ENCODE measurements around the gene OR8H3. TPM values are rescaled to one million over a fixed set of nuclear protein-coding genes. Genes with fewer than 3 reads are reported as not detected.

Gene OR8H3
- total RNA-seq, 1 experiment from 2014 or later: not detected

GRCh38 chr11:56151376-56151775 lies 29.2 kb downstream of the OR8H3 start:
- Histone ChIP-seq H3K23ac (ENCODE audit: insufficient read length, low read depth, low read length) (no peak overlapping the region), H3T11ph (ENCODE audit: low read length) (no peak overlapping the region), H4K20me1 (ENCODE audit: control insufficient read depth, insufficient read depth, insufficient read length) (no peaks in the 10 kb centered on the region), H4K91ac (ENCODE audit: insufficient read length, low read depth, low read length) (no peak overlapping the region), H3K4me1 (ENCODE audit: insufficient read depth, low read length) (no peaks in the 10 kb centered on the region), H3K23me2 (ENCODE audit: insufficient read length, low read depth, low read length, poor library complexity, severe bottlenecking) (no peaks in the 10 kb centered on the region), H4K8ac (replicated peaks; ENCODE audit: insufficient read length, low read depth, low read length) (no peak overlapping the region), H4K5ac (ENCODE audit: insufficient read length, low read depth, low read length) (no peak overlapping the region), H2AK5ac (ENCODE audit: insufficient read length, low read length) (no peak overlapping the region), H3K4ac (ENCODE audit: low read depth, low read length) (no peak overlapping the region), H3K14ac (ENCODE audit: insufficient read depth, low read length) (no peak overlapping the region), H3K27me3 (ENCODE audit: insufficient read depth, low read length) (no peaks in the 10 kb centered on the region), H3K27ac (ENCODE audit: insufficient read length, low read depth, low read length) (no peak overlapping the region), H2BK20ac (ENCODE audit: low read depth, low read length, poor library complexity, severe bottlenecking) (no peak overlapping the region), H3K18ac (ENCODE audit: insufficient read length, low read depth, low read length) (no peak overlapping the region), H2BK15ac (ENCODE audit: low read depth, low read length) (no peak overlapping the region), H3K79me1 (ENCODE audit: insufficient read depth, low read depth, low read length, poor library complexity, severe bottlenecking) (no peaks in the 10 kb centered on the region), H2BK12ac (ENCODE audit: insufficient read length, low read depth, low read length) (no peak overlapping the region), H2BK5ac (ENCODE audit: insufficient read length, low read length) (no peak overlapping the region), H3K9me3 (ENCODE audit: control insufficient read depth, low read depth, low read length) (peaks cover 5% of the 10 kb centered on the region), H3K9ac (ENCODE audit: extremely low read depth, insufficient read length, low read length) (no peak overlapping the region), H2BK120ac (ENCODE audit: low read depth, low read length, poor library complexity, severe bottlenecking) (no peak overlapping the region), H3K56ac (ENCODE audit: insufficient read length, low read depth, low read length) (no peak overlapping the region), H3K79me2 (ENCODE audit: insufficient read depth, low read length) (no peaks in the 10 kb centered on the region), H3K4me2 (ENCODE audit: insufficient read depth, insufficient read length, low read length) (no peak overlapping the region), H2AFZ (ENCODE audit: low read length) (no peak overlapping the region)
- peaks cover 10 to 26% (median 10%) of the 10 kb centered on the region in 3 experiments for H3K36me3 Mint-ChIP-seq (ENCODE audit: insufficient read depth in 1 of 3, low read depth in 3 of 3)
- DNase-seq: no peak
- H3K9me3 Mint-ChIP-seq: peaks cover 39 to 77% of the 10 kb centered on the region in 2 experiments
- H3K27me3 Mint-ChIP-seq (ENCODE audit: low read depth): no peaks in the 10 kb centered on the region
- WGBS (ENCODE audit: extremely low coverage, insufficient read length, low lambda C conversion rate): no CpG with 5 or more reads among the region's 1 CpG
- H3K27ac Mint-ChIP-seq: no peak overlapping the region
- TF ChIP-seq CTCF (conservative IDR thresholded peaks at IDR 0.05): no peak
- no peak overlapping the region for H3K4me3 Mint-ChIP-seq
- no peaks in the 10 kb centered on the region for H3K4me1 Mint-ChIP-seq

Measured in H9 (cell line).